Stimulated activated naive B cell treated with anti-CD40 and anti-IgM and Interleukin-4, amounts not matched to agents 10 μg/mL and 1 μg/mL and 100 μg/mL, for 72 hours (primary cell): ENCODE results near the gene RITA1.
A peak's percentile ranks its signal among the peaks of the same experiment; 100 is the strongest.

Source experiments
- ATAC-seq, 2 donors: fragments of 150-1000 bp; cut with Tn5 transposase; replicated peaks; 2 replicates each; pipeline ENCODE4 v1.10.0; 2021; ENCODE audit warnings: moderate library complexity in 1 of 2
- DNase-seq: peaks from one replicate; pipeline ENCODE4 v3.0.0; 2021
- H3K27ac Mint-ChIP-seq: one replicate; pipeline ENCODE4 v1.8.0; 2022; ENCODE audit warnings: mild to moderate bottlenecking, mixed read lengths
- H3K27me3 Mint-ChIP-seq, 2 donors: one replicate each; pipeline ENCODE4 v1.8.0; 2022; ENCODE audit warnings: mixed read lengths in 2 of 2
- H3K36me3 Mint-ChIP-seq, 2 donors: one replicate each; pipeline ENCODE4 v1.8.0; 2022; ENCODE audit warnings: mixed read lengths in 2 of 2, mild to moderate bottlenecking in 1 of 2
- H3K4me1 Mint-ChIP-seq, 2 donors: one replicate each; pipeline ENCODE4 v1.8.0; 2022; ENCODE audit warnings: mixed read lengths in 2 of 2, mild to moderate bottlenecking in 1 of 2
- H3K4me3 Mint-ChIP-seq, 2 donors: one replicate each; pipeline ENCODE4 v1.8.0; 2022; ENCODE audit warnings: mild to moderate bottlenecking in 2 of 2, mixed read lengths in 2 of 2, moderate library complexity in 1 of 2
- H3K9me3 Mint-ChIP-seq, 2 donors: one replicate each; pipeline ENCODE4 v1.8.0; 2022; ENCODE audit warnings: mixed read lengths in 2 of 2, mild to moderate bottlenecking in 1 of 2

The RITA1 gene

DNA sequence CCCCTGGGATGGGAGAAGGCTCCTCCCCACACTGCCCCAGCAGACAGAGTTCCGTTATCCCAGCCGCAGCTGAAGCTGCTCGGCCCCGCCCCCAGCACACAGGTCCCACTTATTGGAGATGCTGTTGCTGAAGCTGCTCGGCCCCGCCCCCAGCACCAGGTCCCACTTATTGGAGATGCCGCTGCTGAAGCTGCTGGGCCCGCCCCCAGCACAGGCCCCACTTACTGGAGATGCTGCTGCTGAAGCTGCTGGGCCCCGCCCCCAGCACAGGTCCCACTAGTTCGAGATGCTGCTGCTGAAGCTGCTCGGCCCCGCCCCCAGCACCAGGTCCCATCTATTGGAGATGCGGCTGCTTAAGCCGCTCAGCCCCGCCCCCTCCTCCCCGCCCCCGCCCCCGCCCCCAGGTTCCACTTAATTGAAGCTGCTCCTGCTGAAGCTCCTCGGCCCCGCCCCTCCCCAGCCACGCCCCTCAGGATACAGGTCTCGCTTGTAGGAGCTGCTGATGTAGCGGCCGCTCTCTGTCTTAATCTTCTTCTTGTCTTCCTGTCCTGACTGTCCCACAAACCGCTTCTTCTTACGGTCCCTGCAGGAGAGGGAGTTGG, 24.0 kb upstream of the RITA1 start:
- no peaks in the 10 kb centered on the region for H3K27me3 Mint-ChIP-seq
- peak overlapping the region; percentile 89 for H3K27ac Mint-ChIP-seq
- DNase-seq: no peak
- peak overlapping the region; percentile 48 to 58 for H3K4me3 Mint-ChIP-seq
- peak; percentile 79 to 82 for ATAC-seq
- H3K4me1 Mint-ChIP-seq: peaks cover 24 to 47% of the 10 kb centered on the region in 2 donors
- peaks cover 79 to 86% of the 10 kb centered on the region in 2 donors for H3K36me3 Mint-ChIP-seq
- H3K9me3 Mint-ChIP-seq: no peaks in the 10 kb centered on the region

DNA sequence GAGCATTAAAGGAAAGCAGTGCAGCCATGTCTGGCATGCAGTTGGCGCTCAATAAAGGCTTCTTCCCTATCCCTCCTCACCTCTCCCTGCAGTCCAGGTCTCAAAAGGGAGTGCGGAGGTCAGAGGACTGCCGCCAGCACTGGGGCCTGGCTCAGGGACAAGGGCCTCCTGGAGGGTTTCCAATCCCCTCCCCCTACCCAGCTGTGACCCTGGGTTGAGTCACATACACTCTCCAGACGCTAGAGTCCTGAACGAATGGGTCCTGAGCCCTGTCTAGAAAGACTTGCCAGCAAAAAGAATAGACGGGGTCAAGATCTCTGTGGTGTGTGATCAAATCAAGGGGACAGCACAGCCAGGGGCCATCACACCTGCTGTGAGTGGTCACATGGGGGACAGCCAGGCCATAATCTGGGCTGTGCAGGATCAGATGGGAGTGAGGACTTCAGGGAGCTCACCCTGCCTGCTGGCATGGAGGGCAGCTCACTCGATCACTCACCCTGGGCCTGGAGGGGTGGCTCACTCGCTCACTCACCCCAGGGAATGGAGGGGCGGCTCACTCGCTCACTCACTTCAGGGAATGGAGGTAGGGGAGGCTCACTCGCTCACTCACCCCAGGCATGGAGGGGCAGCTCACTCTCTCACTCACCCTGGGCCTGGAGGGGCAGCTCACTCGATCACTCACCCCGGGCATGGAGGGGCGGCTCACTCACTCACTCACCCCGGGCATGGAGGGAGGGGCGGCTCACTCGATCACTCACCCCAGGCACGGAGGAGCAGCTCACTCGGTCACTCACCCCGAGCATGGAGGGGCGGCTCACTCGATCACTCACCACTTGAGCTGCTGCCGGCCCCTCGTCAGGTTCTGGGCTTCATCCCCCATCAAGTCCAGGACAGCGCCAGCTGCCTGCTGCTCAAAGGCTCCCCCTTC, 23.2 kb upstream of the RITA1 start:
- H3K4me1 Mint-ChIP-seq: peaks cover 21 to 39% of the 10 kb centered on the region in 2 donors
- no peak for ATAC-seq
- DNase-seq: no peak
- no peak overlapping the region for H3K4me3 Mint-ChIP-seq
- no peaks in the 10 kb centered on the region for H3K9me3 Mint-ChIP-seq
- H3K36me3 Mint-ChIP-seq: peaks cover 71 to 84% of the 10 kb centered on the region in 2 donors
- peak overlapping the region; percentile 89 for H3K27ac Mint-ChIP-seq
- no peaks in the 10 kb centered on the region for H3K27me3 Mint-ChIP-seq

DNA sequence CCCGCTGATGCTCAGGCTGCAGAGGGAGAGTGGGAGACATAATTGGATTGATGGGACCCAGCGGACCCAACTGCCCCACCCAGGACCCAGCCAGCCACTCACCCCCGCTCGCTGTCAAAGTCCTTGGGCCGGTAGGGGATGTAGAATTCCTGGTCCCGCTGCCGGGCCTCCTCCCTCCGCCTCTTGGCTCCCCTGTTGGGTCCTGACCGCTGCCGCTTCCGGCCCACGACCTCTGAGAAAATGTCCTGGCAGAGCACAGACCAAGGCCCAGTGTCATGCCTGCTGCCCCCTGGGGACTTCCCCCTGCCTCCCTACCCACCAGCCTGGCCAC, 22.5 kb upstream of the RITA1 start:
- H3K27ac Mint-ChIP-seq: no peak overlapping the region

DNA sequence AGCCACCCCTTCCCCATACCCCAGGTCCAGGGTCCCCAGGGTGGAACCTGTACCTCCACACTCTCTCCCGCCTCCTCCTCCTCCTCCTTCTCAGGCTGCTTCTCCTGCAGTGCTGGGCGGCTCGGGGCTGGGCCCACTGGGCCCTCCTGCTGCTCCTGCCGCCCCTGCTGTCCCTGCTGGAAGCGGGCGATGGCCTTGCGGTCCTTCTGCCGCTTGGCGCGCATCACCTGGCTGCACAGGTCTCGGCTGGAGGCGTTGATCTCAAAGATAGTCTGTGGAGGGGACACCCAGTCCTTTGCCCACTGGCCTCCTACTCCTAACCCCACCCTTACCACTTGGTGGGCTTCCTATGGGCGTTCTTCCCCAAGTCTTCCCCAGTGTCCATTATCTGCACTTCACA, 21.5 kb upstream of the RITA1 start:
- ATAC-seq (no peak), DNase-seq (no peak)
- H3K27ac Mint-ChIP-seq: no peak overlapping the region
- peaks cover 71 to 80% of the 10 kb centered on the region in 2 donors for H3K36me3 Mint-ChIP-seq
- peaks cover 11 to 26% of the 10 kb centered on the region in 2 donors for H3K4me1 Mint-ChIP-seq
- H3K9me3 Mint-ChIP-seq: no peaks in the 10 kb centered on the region
- H3K4me3 Mint-ChIP-seq: no peak overlapping the region
- no peaks in the 10 kb centered on the region for H3K27me3 Mint-ChIP-seq

More for the DNA sequence above, 22.5 kb upstream of the RITA1 start:
- no peak for ATAC-seq
- Mint-ChIP-seq H3K9me3 (no peaks in the 10 kb centered on the region), H3K4me1 (peaks cover 15 to 33% of the 10 kb centered on the region in 2 donors), H3K27me3 (no peaks in the 10 kb centered on the region), H3K4me3 (no peak overlapping the region), H3K36me3 (peaks cover 71 to 78% of the 10 kb centered on the region in 2 donors)
- DNase-seq: no peak

DNA sequence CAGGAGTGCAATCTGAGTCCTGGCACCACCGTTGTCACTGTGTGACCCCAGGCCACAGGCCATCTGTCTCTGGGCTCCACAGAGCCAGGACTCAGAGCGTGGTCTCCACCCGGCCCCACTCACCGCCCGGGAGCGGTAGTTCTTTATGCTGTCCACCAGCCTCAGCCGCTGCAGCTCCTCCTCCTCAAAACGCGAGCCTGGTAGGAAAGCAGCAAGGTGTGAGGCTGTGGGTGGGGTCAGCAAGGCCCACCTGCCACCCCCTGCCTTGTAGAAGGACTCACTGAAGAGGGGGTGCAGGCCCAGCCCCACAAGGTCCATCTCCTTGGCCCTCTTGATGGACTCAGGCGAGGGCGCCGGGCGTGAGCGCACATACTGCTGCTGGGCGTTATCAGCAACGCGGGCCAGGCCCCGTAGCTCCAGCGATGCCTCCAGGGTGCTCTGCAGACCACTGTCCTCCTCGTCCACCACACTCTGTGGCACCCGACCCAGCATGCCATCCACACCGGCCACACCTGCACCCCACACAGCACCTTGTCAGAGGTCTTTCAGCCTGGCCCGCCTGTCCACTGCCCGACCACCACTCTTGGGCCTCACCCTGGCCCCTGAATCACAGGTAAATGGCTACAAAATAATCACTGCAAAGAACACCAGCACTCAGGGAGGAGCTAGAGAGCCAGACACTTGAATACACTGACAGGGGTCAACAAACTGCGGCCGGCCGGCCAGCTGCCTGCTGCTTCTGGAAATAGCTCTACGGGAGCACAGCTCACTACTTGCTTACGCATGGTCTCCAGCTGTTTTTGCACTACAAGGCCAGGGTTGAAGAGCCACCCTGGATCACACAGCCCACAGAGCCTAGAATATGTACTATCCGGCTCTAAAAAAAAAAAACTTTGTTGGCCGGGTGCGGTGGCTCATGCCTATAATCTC, 19.7 kb upstream of the RITA1 start:
- H3K9me3 Mint-ChIP-seq: no peaks in the 10 kb centered on the region
- H3K27ac Mint-ChIP-seq: no peak overlapping the region
- H3K4me3 Mint-ChIP-seq: no peak overlapping the region
- H3K4me1 Mint-ChIP-seq: peaks cover 12 to 37% of the 10 kb centered on the region in 2 donors
- peaks cover 68 to 77% of the 10 kb centered on the region in 2 donors for H3K36me3 Mint-ChIP-seq
- ATAC-seq (no peak), DNase-seq (no peak)
- H3K27me3 Mint-ChIP-seq: no peaks in the 10 kb centered on the region

DNA sequence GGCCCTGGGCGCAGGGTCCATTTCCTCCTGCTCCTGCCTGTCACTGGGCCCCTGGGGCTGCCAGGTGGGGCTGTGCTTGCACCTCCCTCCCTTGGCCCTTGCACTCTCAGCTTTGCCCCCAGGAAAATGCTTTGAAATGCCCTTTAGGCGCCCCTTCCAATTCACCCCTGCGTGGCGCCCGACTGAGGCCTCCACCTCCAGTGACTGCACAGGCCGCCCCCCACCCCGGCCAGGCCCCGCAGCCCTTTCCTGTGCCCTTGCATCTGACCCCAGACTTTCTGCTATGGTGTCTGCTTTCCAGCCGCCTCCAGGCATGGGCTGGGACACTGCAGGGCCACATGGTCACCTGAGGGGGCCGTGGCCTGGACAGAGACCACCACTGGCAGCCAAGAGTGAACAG, 17.7 kb upstream of the RITA1 start:
- Mint-ChIP-seq H3K27ac (no peak overlapping the region), H3K9me3 (no peaks in the 10 kb centered on the region)
- ATAC-seq: no peak

DNA sequence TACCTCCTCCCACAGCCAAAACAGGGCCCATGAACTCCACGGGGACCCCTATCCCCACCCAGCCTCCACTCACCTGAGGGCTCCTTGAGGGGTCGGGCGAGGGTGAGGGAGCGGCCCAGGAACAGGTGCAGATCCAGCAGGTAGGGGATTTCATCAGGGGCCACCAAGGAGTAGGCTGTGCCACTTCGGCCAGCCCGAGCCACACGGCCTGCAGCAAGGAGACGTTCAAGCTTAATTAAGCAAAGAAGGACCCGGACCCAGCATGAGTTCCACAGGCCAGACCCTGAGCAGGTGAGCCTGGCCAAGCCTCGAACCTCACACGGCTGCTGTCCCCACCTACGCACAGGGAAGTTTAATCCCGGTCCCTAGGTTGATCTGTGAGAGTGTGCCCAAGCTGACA, 15.8 kb upstream of the RITA1 start:
- Mint-ChIP-seq H3K36me3 (peaks cover 68 to 70% of the 10 kb centered on the region in 2 donors), H3K4me1 (peaks cover 23 to 45% of the 10 kb centered on the region in 2 donors), H3K27ac (peak overlapping the region; percentile 9)

More for the DNA sequence above, 17.7 kb upstream of the RITA1 start:
- no peak for DNase-seq
- H3K4me1 Mint-ChIP-seq: peaks cover 20 to 39% of the 10 kb centered on the region in 2 donors
- H3K27me3 Mint-ChIP-seq: no peaks in the 10 kb centered on the region
- no peak overlapping the region for H3K4me3 Mint-ChIP-seq
- H3K36me3 Mint-ChIP-seq: peaks cover 69 to 77% of the 10 kb centered on the region in 2 donors

DNA sequence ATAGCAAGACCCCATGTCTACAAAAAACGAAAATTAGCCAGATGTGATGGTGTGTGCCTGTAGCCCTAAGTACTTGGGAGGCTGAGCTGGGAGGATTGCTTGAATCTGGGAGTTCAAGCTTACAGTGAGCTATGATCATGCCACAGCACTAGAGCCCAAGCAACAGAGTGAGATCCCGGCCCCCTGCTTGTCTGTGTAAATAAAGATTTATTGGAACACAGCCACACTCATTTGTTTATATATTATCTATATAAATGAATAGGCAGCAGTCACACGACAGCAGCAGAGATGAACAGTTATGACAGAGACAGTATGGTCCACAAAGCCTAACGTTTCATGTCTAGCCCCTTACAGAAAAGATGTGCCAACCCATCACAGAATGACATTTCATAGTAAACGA, 15.1 kb upstream of the RITA1 start:
- Mint-ChIP-seq H3K36me3 (peaks cover 65 to 70% of the 10 kb centered on the region in 2 donors), H3K27ac (peak overlapping the region; percentile 92), H3K4me1 (peaks cover 24 to 50% of the 10 kb centered on the region in 2 donors), H3K4me3 (peak overlapping the region in 1 of 2 donors; percentile 50), H3K9me3 (no peaks in the 10 kb centered on the region), H3K27me3 (no peaks in the 10 kb centered on the region)
- DNase-seq (no peak), ATAC-seq (peak; percentile 31 to 38)

More for the DNA sequence above, 15.8 kb upstream of the RITA1 start:
- ATAC-seq (no peak), DNase-seq (no peak)
- H3K4me3 Mint-ChIP-seq: no peak overlapping the region
- no peaks in the 10 kb centered on the region for H3K9me3 Mint-ChIP-seq
- no peaks in the 10 kb centered on the region for H3K27me3 Mint-ChIP-seq

DNA sequence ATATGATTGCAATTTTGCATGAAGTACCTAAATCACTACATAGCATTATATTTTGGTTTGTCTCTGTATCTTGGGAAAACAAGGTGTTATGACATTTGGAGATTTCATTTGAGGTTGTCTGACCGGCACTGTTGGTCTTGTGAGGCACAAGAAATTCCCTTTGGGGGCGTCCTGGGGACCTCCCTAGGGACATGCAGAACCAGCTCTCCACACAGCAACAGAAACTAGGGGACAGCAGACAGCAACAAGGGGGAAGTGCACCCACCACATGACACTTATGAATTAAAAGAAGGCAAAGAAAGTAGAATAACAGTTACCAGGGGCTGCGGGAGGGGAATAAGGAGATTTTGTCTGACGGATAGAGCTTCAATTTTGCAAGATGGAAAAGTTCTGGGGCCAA, 14.6 kb upstream of the RITA1 start:
- Mint-ChIP-seq H3K4me1 (peaks cover 24 to 50% of the 10 kb centered on the region in 2 donors), H3K9me3 (no peaks in the 10 kb centered on the region), H3K27ac (peak overlapping the region; percentile 92), H3K4me3 (peak overlapping the region; percentile 50 to 60), H3K36me3 (peaks cover 60 to 66% of the 10 kb centered on the region in 2 donors), H3K27me3 (no peaks in the 10 kb centered on the region)
- DNase-seq: peak; percentile 60
- peak; percentile 77 for ATAC-seq

DNA sequence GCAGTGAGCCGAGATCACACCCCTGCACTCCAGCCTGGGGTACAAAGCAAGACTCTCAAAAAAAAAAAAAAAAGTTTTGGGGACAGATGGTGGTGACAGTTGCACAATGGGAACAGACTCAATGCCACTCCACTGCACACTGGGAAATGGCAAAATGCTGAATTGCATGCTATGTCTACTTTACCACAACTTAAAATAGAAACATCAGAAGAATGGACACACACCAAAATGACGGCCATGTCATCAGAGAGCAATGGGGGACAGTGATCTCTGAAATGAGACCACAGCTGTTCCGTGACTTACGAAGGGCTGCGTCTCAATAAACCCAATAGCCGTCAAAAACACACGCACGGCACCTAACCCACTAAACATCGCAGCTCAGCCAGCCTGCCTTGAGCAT, 14.0 kb upstream of the RITA1 start:
- H3K27ac Mint-ChIP-seq: peak overlapping the region; percentile 92
- H3K9me3 Mint-ChIP-seq: no peaks in the 10 kb centered on the region
- no peaks in the 10 kb centered on the region for H3K27me3 Mint-ChIP-seq
- H3K4me1 Mint-ChIP-seq: peaks cover 24 to 50% of the 10 kb centered on the region in 2 donors
- peak overlapping the region in 1 of 2 donors; percentile 60 for H3K4me3 Mint-ChIP-seq
- ATAC-seq (peak; percentile 28 to 50), DNase-seq (no peak)
- peaks cover 61 to 67% of the 10 kb centered on the region in 2 donors for H3K36me3 Mint-ChIP-seq

DNA sequence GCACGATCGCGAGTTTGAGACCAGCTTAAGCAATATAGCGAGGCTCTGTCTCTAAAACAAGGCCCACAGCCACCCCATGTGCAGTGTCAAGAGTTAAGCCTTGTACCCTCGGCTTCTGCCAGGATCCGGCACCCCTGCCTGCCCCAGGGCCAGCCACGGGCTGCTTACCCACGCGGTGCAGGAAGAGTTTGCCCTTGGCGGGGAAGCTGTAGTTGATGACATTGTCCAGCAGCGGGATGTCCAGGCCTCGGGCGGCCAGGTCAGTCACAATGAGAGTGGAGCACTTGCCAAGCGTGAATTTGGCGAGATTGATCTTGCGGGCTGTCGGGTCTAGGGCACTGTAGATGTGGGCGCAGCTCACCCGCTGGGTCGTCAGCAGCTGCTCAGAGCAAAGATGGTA, 13.3 kb upstream of the RITA1 start:
- ATAC-seq (no peak), DNase-seq (no peak)
- peaks cover 24 to 50% of the 10 kb centered on the region in 2 donors for H3K4me1 Mint-ChIP-seq
- no peaks in the 10 kb centered on the region for H3K9me3 Mint-ChIP-seq
- peaks cover 68 to 69% of the 10 kb centered on the region in 2 donors for H3K36me3 Mint-ChIP-seq
- peak overlapping the region; percentile 92 for H3K27ac Mint-ChIP-seq
- peak overlapping the region in 1 of 2 donors; percentile 12 for H3K4me3 Mint-ChIP-seq
- no peaks in the 10 kb centered on the region for H3K27me3 Mint-ChIP-seq

DNA sequence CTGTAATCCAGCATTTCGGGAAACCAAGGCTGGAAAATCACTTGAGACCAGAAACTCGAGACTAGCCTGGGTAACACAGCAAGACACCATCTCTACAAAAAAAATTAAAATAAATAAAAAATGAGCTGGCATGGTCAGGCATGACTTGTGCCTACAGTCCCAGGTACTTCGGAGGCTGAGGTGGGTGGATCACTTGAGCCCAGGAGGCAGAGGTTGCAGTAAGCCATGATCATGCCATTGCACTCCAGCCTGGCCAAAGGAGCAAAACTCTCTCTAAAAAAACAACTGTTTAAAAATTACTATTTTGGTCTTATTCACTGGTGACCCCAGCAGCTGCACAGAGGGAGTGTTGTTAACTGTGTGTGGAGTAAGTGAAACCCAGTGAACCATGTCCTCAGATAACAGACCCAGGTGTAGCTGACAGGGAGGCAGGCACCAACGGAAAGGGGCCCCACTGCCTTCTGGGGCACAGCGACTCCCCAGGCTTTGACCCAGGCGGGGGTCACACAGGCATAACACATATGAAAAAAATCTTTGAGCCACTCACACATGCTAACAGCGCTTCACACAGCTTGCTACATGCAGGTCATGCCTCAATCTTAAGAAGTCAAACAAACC, 12.3 kb upstream of the RITA1 start:
- H3K4me3 Mint-ChIP-seq: peak overlapping the region; percentile 17 to 23
- ATAC-seq (peak; percentile 14 to 50), DNase-seq (no peak)
- peak overlapping the region; percentile 84 for H3K27ac Mint-ChIP-seq
- no peaks in the 10 kb centered on the region for H3K27me3 Mint-ChIP-seq
- H3K9me3 Mint-ChIP-seq: no peaks in the 10 kb centered on the region
- peaks cover 72 to 79% of the 10 kb centered on the region in 2 donors for H3K36me3 Mint-ChIP-seq
- H3K4me1 Mint-ChIP-seq: peaks cover 24 to 50% of the 10 kb centered on the region in 2 donors

DNA sequence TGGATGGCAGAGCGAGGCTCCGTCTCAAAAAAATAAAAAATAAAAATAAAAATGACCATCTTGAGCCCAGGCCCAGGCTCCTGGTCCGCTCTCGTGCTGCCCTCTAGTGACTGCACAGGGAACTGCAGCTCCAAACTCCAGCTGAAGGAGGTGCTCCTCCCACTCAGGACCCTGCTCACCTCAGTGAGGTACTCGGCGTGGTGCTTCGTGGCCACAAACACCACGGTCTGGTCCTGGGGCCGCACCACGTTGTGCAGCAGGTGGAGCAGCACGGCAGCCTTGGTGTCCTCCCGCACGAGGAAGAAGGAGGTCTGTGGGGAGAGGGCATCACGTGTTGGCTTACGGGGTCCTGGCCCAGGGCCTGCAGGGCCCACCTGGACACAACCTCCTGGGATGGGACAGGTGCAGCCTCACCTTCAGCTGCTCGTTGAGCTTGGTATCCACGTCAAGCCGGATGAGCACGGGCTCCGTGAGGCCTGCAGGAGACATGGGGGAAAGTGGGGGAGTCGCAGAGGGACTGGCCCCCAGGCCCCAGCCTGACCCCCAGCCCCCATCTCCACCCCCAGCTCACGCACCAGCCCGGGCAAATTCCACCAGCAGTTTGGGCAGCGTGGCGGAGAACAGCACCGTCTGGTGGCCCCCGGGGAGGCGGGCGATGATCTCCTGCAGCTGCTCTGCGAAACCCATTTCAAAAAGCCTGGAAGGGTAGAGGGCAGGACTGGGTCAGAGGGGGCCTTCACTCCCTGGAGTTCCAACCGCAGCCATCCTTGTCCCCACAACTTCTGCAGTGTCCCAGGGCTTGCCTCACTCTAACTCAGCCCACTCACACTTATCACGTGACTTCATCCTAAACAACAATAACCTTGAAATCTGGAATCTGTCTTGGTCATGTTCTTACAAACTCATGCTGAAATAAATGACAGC, 10.8 kb upstream of the RITA1 start:
- H3K27me3 Mint-ChIP-seq: no peaks in the 10 kb centered on the region
- peaks cover 72 to 81% of the 10 kb centered on the region in 2 donors for H3K36me3 Mint-ChIP-seq
- peaks cover 24 to 48% of the 10 kb centered on the region in 2 donors for H3K4me1 Mint-ChIP-seq
- ATAC-seq (peak; percentile 47 to 67), DNase-seq (peak; percentile 74)
- H3K27ac Mint-ChIP-seq: peak overlapping the region; percentile 84
- H3K9me3 Mint-ChIP-seq: no peaks in the 10 kb centered on the region
- H3K4me3 Mint-ChIP-seq: peak overlapping the region in 1 of 2 donors; percentile 54
